DMS153 treated with DMSO at 0.1 percent for 48 hours (cell line): ENCODE results near the gene KHDC1.
"Not testable (repeated sequence)": the region's sequence is repeated elsewhere in the genome, so short reads cannot be mapped to it uniquely, and the experiment has no call there.

Experiments used
- DNase-seq: peaks from one replicate; lab custom pipeline; 2025; ENCODE audit not compliant: unreplicated experiment; lab: John Stamatoyannopoulos, UW

The KHDC1 gene, protein sequence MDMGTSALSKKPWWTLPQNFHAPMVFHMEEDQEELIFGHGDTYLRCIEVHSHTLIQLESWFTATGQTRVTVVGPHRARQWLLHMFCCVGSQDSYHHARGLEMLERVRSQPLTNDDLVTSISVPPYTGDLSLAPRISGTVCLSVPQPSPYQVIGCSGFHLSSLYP

DNA sequence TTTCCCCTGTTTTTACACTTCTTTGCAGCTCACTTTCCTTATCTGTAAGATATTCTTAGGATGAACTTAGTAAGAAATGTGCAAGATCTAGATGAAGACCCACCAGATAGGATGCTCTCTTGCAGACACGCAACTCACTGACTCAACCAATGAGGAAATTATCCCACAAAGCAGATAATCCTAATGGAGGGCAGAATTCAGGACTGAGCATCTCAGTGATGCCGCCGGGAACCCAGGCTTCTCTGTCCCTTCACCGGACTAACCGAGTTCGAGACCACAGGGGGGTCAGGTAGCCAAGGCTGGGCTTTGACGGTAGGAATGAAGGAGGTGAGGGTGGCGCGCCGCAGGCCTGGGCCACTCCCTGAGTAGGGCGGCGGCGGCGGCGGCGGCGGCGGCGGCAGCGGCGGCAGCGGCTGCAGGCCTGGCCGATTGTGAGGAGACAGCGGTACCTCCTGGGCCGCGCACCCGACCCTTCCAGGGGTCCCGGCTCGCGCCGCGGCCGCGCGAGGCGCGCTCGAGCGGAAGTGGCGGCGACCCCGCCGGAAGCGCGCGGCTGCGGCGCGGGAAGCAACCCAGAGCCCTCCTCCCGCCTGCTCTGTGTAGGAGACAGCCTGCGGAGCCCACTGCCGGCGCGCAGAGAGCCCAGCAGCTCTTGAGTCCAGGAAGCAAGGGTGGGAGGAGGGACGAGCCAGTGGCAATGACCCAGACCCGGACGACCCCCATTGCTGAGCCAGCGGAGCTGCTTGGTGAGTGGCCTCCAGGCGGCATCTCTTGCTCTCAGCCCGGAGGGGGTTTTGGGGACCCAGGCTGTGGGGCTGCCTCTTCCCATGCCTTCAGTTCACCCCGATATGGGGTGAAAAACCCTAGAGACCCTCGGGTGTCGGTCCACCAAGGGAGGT, at the start of gene KHDC1:
KHDC1 (minus strand) TSS at position 526 of the 899 bp plus-strand sequence. CDS start 20,679 bp downstream, outside the sequence.
- peak; percentile 49 for DNase-seq

DNA sequence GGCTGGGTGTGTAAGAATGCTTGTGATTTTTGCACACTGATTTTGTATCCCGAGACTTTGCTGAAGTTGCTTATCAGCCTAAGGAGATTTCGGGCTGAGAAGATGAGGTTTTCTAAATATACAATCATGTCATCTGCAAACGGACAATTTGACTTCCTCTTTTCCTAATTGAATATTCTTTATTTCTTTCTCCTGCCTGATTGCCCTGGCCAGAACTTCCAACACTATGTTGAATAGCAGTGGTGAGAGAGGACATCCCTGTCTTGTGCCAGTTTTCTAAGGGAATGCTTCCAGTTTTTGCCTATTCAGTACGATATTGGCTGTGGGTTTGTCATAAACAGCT, 47.5 kb upstream of the KHDC1 start:
- DNase-seq: not testable (repeated sequence)

- peak; percentile 94 for DNase-seq
These were observed 46.9 kb upstream of the KHDC1 start for GRCh38 chr6:73309785-73310502.

DNA sequence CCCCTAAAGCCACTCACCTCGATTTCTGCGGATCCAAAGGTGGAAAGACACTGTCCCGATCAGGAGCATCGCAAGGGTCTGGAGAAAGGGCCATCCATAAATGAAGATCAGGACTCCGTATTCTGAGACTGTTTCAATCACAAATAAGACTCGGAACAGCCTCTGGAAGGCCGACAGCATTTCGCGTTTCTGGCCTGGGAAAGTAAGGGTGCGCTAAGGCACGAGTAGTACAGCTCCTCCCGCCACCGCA, 46.5 kb upstream of the KHDC1 start:
- peak; percentile 88 for DNase-seq

DNA sequence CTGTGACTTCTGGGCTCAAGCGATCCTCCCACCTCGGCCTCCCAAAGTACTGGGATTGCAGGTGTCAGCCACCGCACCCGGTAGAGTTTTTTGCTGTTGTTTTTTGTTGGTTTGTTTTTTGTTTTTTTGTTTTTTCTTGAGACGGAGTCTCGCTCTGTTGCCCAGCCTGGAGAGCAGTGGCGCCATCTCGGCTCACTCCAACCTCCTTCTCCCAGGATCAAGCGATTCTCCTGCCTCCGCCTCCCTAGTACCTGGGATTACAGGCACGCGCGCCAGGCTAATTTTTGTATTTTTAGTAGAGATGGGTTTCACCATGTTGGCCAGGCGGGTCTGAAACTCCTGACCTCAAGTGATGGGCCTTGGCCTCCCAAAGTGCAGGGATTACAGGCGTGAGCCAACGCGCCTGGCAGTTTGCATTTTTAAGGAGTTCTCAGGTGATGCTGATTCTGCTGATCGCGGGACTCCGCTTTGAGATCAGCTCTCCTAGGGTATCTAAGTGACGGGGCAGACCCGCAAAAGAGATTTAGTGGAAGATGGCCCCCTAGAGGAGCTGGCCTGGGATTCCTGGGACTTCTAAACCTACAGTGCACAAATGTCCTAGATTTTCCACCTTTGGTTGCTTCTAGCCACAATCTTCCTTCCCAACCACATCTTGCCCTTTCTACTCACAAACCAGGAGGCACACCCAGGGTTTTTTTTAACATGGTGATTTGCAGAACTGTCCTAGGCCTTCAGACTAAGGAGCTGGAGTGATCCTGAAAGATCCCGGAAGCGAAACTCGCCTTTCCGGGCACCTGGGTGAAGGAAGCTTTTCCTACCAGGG, 45.9 kb upstream of the KHDC1 start:
- DNase-seq: peak; percentile 73

- DNase-seq: not testable (repeated sequence)
These were observed 40.8 kb upstream of the KHDC1 start for GRCh38 chr6:73303773-73304172.

DNA sequence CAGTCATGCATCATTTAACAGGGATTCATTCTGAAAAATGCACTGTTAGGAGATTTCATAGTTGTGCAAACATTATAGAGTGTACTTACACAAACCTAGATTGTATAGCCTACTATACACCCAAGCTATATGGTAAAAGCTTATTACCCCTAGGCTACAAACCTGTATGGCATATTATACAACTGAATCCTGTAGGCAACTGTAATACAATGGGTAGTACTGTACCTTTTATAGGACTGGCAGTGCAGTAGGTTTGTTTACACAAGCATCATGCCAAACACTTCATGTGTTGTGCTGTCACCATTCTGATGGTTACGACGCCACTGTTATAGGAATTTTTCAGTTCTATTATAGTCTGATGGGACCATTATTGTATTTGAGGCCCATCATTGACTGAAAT, 39.3 kb upstream of the KHDC1 start:
- DNase-seq: no peak

DNA sequence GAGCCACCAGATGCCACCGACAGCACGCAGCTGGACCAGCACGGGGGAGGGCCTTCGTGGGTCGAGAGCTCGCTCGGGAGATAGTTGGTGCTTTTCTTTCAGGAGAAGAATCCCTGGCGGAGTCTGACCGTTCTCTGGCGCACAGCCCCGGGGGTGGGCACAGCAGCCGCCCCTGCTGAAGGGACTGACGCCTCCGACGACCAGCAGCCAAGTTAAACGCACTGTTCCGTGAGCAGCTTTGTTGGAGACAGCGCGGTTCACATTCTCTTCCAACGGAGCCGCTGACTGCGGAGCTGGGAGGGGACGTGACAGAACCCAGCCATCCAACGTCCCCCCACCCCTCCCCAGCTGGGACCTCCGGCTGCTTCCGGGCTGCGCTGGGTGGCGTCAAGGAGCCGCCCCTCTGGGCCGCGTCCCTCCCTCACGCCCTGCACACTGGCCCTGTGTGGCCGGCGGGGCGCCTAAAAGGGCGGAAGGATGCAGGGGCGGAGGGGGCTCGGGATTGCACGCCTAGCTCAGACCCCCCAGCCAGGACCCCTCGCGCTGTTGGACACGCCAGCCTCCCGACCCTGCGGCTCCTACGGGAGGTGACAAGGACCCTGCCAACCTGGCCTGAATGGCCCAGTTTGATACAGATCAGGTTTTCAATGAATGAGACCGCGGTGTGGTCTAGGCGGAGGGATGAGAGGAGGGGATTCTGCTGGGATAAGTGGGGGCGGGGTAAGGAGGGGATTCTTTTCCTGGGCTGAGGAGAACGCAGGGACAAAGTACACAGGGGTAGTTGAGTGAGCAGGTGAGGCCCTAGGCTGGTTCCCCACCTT, 36.4 kb upstream of the KHDC1 start:
- DNase-seq: no peak

DNA sequence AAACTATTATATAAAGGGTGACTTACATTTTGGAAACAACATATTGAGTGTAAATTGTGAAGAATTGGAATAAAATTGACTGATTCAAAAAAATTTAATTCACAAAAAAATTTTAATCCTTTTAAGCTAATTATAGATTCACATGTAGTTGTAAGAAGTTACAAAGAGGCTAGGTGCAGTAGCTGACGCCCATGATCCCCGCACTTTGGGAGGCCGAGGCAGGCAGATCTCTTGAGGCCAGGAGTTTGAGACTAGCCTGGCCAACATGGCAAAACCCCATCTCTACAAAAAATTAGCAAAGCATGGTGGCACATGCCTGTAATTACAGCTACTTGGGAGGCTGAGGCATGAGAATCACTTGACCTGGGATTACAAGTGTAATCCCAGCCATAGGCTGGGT, 30.3 kb upstream of the KHDC1 start:
- DNase-seq: no peak

DNA sequence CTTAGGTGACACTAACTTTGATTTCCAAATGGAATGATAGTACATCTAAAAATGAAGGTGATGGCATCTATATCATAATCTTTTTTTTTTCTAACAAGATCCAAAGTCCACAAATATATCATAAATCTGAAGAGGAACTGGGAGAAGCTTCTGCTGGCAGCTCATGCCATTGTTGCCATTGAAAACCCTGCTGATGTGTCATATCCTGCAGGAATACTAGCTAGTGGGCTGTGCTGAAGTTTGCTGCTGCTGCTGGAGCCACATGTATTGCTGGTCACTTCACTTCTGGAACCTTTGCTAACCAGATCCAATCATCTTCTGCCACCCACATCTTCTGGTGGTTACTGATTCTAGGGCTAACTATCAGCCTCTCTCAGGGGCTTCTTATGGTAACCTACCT, 27.4 kb upstream of the KHDC1 start:
- no peak for DNase-seq

DNA sequence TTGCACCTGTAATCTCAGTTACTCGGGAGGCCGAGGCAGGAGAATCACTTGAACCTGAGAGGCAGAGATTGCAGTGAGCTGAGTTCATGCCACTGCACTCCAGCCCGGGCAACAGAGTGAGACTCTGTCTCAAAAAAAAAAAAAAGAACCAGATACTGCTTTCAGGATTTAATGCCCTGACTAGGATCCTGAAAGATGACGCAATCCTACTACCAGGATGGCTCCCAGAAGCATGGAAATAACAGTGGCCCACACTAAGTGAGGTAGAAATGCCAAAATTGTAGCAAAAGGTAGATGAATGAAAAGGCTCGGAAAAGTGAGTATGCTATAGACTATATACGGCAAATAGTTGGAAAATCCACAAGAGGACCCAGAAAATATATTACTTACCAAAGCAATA, 23.8 kb upstream of the KHDC1 start:
- no peak for DNase-seq

- DNase-seq: peak; percentile 11
These were observed 22.8 kb upstream of the KHDC1 start for GRCh38 chr6:73285674-73286283.

DNA sequence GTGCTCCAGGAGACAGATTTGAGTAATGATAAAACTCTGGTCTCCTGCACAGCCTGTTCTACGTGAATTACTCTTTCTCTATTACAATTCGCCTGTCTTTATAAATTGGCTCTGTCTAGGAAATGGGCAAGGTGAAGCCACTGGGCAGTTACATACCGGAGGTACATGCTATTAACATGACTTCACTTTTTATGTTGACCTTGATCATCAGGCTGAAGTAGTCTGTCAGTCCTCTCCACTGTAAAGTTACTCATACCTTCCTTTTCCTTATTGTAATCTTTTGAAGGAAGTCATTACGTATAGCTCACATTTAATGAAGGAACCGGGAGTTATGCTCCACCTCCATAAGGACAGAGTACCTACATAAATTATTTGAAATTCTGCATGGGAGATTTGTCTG, 19.9 kb upstream of the KHDC1 start:
- no peak for DNase-seq

- not testable (repeated sequence) for DNase-seq
These were observed 18.7 kb upstream of the KHDC1 start for GRCh38 chr6:73281684-73282083.

DNA sequence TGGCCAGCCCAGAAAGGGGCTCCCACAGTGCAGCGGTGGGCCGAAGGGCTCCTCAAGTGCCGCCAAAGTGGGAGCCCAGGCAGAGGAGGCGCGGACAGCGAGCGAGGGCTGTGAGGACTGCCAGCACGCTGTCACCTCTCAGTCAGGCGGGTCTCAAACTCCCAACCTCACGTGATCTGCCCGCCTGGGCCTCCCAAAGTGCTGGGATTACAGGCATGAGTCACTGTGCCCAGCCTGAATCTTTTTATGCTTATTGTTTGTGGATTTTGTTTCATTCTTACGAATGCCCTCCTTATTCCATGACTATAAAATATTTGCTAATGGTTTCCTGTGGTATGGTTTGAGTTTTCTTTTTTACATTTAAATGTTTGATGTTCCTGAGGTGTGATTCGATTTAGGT, 6.3 kb upstream of the KHDC1 start:
- not testable (repeated sequence) for DNase-seq

- not testable (repeated sequence) for DNase-seq
These were observed 5.9 kb upstream of the KHDC1 start for GRCh38 chr6:73268896-73269295.

GRCh38 chr6:73264446-73264845, 1.4 kb upstream of the KHDC1 start:
- DNase-seq: no peak

GRCh38 chr6:73263570-73263909, 544 bp upstream of the KHDC1 start:
- peak; percentile 6 for DNase-seq

DNA sequence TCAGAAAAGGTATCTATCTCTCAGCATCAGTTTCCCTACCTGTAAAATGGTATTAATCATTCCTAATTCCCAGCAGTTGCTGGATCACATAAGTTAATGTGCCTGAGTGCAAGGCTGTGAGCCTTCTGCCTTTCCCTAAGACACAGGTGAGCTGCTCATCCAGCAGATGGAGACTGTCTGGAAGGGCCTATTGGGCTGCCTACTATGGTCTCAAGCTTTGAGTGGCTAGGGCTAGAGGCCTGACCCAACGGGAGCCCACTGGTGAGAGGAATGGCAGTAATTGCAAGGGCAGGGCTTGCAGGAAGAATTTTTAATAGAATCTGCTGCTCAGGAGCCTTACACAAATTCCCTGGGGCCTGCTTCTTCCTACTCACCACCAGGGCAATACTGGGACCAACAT, 4.3 kb downstream of the KHDC1 start:
- no peak for DNase-seq

- not testable (repeated sequence) for DNase-seq
These were observed 8.7 kb downstream of the KHDC1 start for GRCh38 chr6:73254323-73254722.
